Vagina (tissue), 2 donors: ENCODE measurements around the gene TNIP1.

Source experiments
- POLR2A ChIP-seq, 2 donors: fragments of 450-650 bp; IDR thresholded peaks; one replicate each; pipeline ENCODE4 v1.6.1; 2017; ENCODE audit warnings: antibody characterized with exemption in 2 of 2, mild to moderate bottlenecking in 2 of 2, moderate library complexity in 2 of 2
- TF ChIP-seq, protein P1 (sequence below), 3 experiments: fragments of 450-650 bp in 2 of 3; fragments of 200-600 bp in 1 of 3; sonication (generic) in 1 of 3; IDR thresholded peaks; one replicate each; pipeline ENCODE4 v1.5.1; 2017 to 2019; ENCODE audit warnings: antibody characterized with exemption in 3 of 3, mild to moderate bottlenecking in 2 of 3, moderate library complexity in 2 of 3

DNA sequence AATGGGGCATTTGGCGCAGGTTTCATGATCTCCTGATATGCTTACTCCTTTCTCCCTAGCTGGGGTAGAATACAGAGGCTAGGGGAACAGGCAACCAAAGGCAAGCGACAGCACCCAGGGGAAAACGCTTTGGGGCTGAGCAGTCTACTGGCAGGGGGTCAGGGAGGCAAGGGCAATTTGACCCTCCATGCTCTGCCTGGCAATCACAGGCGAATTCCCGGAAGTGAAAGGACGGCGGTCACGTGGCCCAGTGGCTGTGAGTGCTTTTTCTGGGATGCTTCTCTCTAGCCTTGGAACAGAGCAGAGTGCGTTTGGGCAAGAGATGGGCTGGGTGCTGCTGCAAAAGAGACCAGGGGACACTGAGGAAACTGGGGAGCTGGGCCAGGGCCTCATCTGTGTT is 54.7 kb downstream of the TNIP1 start:
- TF ChIP-seq, protein P1, sequence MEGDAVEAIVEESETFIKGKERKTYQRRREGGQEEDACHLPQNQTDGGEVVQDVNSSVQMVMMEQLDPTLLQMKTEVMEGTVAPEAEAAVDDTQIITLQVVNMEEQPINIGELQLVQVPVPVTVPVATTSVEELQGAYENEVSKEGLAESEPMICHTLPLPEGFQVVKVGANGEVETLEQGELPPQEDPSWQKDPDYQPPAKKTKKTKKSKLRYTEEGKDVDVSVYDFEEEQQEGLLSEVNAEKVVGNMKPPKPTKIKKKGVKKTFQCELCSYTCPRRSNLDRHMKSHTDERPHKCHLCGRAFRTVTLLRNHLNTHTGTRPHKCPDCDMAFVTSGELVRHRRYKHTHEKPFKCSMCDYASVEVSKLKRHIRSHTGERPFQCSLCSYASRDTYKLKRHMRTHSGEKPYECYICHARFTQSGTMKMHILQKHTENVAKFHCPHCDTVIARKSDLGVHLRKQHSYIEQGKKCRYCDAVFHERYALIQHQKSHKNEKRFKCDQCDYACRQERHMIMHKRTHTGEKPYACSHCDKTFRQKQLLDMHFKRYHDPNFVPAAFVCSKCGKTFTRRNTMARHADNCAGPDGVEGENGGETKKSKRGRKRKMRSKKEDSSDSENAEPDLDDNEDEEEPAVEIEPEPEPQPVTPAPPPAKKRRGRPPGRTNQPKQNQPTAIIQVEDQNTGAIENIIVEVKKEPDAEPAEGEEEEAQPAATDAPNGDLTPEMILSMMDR (IDR thresholded peaks at IDR 0.05) = no peak
- no peak for TF ChIP-seq POLR2A (IDR thresholded peaks at IDR 0.05)
